HG03175 (cell line): ENCODE data around the gene SLFN12L.

Source experiments
- ATAC-seq: cut with Tn5 transposase; IDR thresholded peaks from one replicate; pipeline ENCODE4 v1.9.1; 2021; ENCODE audit warnings: mild to moderate bottlenecking, moderate library complexity; ENCODE audit not compliant: unreplicated experiment

SLFN12L gene

DNA sequence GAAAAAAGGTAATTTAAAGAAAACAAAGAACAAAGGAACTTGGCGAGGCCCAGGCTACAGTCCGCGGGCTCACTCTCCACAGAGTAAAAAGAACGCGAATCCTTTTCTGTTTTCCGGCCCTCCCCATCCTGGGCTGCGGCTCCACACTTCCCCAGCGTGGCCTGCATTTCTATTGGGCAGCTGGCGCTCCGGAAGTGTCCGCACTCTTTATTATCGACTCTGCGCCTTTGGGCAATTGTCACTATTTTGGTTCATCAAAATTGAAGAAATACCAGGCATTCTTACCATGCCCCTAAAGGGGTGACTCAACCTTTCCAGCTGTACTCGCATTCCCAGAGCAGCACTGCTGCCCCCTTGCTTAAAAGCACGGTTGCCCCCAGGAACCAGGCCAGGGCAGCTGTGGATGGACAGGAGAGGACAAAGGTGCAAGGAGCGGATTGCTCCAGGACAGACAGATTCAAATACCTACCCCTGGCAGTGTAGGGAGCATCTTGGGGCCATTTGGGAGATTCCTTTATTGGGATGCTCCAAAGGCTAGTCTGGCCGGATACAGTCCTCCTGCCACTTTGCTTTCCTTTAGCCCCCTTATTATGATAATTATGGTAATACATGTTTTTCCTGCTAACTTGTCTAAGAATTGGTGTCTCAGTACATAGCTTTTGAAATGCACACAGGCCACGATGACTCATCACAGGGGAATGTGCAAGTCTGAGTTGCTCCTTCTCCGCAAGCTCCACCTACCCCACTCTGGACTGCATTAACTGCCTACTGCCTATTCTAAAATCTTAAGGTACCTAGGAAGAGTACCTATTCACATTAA is 104.2 kb downstream of the SLFN12L start:
- ATAC-seq = no peak

DNA sequence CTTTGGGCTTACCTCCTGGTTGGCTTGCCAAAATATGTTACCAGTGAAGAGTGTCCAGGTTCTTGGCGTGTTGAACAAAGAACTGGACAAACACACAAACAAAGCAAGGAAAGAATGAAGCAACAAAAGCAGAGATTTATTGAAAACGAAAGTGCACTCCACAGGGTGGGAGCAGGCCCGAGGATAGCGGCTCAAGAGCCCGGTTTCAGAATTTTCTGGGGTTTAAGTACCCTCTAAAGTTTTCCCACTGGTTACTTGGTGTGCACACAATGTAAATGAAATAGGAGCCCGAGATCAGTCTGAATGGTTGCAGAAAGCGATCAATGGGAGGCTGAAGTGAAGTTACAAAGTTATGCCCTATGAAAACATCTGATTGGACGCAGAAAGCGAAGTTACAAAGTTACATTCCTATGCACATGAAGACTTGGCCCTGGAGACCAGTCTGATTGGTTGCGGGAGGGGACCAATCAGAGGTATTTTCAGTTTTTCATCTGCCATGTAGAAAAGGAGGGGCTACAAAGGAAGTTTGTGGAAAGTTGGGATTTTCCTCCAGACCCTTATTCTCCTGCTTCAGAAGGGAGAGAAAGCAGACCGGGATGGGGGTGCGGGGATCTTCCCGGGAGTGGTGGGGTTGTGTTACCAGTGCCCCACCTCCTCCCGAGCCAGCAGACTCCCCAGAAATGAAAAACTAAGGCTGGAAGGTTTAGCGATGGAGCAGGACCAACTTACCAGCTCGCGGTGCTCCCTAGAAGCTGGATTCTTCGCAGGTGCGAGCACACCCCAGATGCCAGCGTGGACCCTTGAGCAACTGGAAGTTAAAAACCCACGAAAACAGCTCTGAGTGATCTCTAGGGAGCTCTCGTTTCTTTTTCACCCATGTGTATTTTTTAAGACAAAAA is 105.1 kb downstream of the SLFN12L start, which contains the start of gene SLFN12:
TSS of gene SLFN12 (minus strand) at position 325 of the 899 bp plus-strand sequence. CDS start 9,472 bp downstream, outside the sequence.
- ATAC-seq = peak; percentile 78

DNA sequence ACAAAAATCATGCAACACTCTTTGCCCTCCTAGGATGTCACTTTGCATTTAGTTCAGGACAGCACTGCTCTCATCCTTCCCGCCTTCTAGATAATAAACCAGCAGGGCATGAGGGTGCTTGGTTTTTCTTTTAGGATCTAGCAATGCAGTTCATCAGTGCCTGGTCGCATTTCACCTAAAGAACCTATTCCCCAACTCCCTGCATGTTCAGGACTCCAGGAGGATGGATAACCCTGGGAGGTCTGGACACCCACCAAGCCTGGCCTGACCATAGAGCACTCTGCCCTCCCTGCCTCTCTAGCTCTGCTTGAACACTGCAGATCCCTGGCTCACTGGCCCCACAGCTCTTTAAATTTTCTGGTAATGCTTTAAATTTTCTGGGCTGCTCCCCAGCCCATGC is 107.8 kb downstream of the SLFN12L start:
- no peak for ATAC-seq

DNA sequence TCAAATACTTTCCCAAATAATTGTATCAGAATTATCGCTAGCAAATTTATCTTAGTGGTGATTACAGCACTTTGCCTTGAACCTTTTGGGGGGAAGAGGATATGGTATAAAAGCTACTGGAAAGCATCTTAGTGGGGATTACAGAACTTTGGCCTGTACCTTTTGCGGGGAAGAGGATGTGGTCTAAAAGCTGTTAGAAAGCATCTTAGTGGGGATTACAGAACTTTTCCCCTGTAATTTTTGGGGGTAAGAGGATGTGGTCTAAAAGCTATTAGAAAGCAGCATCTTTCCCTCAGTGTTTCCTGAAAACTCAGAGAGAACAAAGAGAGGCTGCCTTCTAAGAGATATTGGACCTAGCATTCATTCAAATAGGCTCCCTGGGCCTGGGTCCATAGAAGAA is 109.2 kb downstream of the SLFN12L start:
- no peak for ATAC-seq

DNA sequence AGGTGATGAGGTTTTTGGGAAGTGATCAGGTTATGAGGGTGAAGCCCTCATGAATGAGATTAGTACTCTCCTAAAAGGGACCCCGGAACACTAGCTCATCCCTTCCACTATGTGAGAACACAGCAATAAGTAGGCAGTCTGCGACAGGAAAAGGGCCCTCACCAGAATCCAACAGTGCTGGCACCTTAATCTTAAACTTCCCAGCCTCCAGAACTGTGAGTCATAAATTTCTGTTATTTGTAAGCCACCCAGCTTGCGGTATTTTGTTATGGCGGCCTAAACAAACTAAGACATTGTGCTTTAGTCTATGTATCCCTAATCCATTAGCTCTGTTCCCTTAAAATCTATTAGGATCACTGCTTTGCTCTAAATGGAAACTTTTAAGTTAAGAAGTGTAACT is 113.7 kb downstream of the SLFN12L start:
- ATAC-seq = no peak
